HUES48 (cell line): ENCODE data around the gene TP53TG3B.
"Not testable (repeated sequence)": the region's sequence is repeated elsewhere in the genome, so short reads cannot be mapped to it uniquely, and the experiment has no call there.

Source experiments
- H3K27ac ChIP-seq: one replicate; pipeline ENCODE4 v1.7.0; 2013; ENCODE audit warnings: low read depth, low read length, inconsistent platforms
- H3K27me3 ChIP-seq: 2 replicates; pipeline ENCODE4 v1.6.1; 2013; ENCODE audit warnings: mild to moderate bottlenecking, low read length; ENCODE audit not compliant: control insufficient read depth, insufficient read depth
- H3K36me3 ChIP-seq: 2 replicates; pipeline ENCODE4 v1.6.1; 2013; ENCODE audit warnings: low read length; ENCODE audit not compliant: control insufficient read depth, insufficient read depth
- H3K4me1 ChIP-seq: 2 replicates; pipeline ENCODE4 v1.6.1; 2013; ENCODE audit warnings: mild to moderate bottlenecking, low read length; ENCODE audit not compliant: control insufficient read depth, insufficient read depth
- H3K4me3 ChIP-seq: 2 replicates; pipeline ENCODE4 v1.5.1; 2013; ENCODE audit warnings: mild to moderate bottlenecking, low read depth, low read length
- H3K9ac ChIP-seq: 2 replicates; pipeline ENCODE4 v1.6.1; 2013; ENCODE audit warnings: mild to moderate bottlenecking, low read depth, low read length, moderate library complexity
- H3K9me3 ChIP-seq: 2 replicates; pipeline ENCODE4 v1.6.1; 2013; ENCODE audit warnings: low read length; ENCODE audit not compliant: control insufficient read depth, insufficient read depth

The TP53TG3B gene, protein sequence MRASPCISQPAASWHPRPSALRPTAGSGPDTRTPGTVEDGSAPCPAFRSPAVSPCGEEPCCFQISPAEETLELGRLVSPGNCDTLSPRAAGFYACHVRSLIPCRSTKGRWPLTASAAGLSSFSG

GRCh38 chr16:33360541-33360940, at the start of gene TP53TG3B:
TSS of gene TP53TG3B (plus strand) at chr16:33360841. CDS start at chr16:33360909, 68 bp downstream.
- H3K27ac ChIP-seq, H3K36me3 ChIP-seq, H3K9ac ChIP-seq, H3K4me1 ChIP-seq, H3K4me3 ChIP-seq, H3K9me3 ChIP-seq, H3K27me3 ChIP-seq: not testable (repeated sequence)

DNA sequence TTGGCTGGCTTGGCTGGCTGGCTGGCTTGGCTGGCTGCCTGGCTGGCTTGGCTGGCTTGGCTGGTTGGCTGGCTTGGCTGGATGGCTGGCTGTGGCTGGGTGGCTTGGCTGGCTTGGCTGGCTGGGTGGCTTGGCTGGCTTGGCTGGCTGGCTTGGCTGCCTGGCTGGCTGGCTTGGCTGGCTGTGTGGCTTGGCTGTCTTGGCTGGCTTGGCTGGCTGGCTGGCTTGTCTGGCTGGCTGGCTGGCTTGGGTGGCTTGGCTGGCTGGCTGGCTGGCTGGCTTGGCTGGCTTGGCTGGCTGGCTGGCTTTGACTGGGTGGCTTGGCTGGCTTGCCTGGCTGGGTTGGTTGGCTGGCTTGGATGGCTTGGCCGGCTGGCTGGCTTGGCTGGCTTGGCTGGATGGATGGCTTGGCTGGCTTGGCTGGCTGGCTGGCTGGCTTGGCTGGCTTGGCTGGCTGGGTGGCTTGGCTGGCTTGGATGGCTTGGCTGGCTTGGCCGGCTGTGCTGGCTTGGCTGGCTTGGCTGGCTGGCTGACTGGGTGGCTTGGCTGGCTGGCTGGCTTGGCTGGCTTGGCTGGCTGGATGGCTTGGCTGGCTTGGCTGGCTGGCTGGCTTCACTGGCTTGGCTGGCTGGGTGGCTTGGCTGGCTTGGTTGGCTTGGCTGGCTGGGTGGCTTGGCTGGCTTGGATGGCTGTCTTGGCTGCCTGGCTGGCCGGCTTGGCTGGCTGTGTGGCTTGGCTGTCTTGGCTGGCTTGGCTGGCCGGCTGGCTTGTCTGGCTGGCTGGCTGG, 24.2 kb upstream of the TP53TG3B start:
- H3K27me3 ChIP-seq, H3K27ac ChIP-seq, H3K4me1 ChIP-seq, H3K4me3 ChIP-seq, H3K36me3 ChIP-seq, H3K9ac ChIP-seq: not testable (repeated sequence)
- H3K9me3 ChIP-seq = peaks cover 20% of the 10 kb centered on the region

- not testable (repeated sequence) for H3K27ac ChIP-seq, H3K4me3 ChIP-seq, H3K4me1 ChIP-seq, H3K36me3 ChIP-seq, H3K9ac ChIP-seq, H3K27me3 ChIP-seq
- H3K9me3 ChIP-seq = peaks cover 20% of the 10 kb centered on the region
Observed at GRCh38 chr16:33337627-33338542, 22.8 kb upstream of the TP53TG3B start.

DNA sequence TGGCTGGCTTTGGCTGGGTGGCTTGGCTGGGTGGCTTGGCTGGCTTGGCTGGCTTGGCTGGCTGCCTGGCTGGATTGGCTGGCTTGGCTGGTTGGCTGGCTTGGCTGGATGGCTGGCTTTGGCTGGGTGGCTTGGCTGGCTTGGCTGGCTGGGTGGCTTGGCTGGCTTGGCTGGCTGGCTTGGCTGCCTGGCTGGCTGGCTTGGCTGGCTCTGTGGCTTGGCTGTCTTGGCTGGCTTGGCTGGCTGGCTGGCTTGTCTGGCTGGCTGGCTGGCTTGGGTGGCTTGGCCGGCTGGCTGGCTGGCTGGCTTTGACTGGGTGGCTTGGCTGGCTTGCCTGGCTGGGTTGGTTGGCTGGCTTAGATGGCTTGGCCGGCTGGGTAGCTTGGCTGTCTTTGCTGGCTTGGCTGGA, 22.1 kb upstream of the TP53TG3B start:
- H3K36me3 ChIP-seq, H3K9ac ChIP-seq: not testable (repeated sequence)
- H3K9me3 ChIP-seq = peaks cover 20% of the 10 kb centered on the region

DNA sequence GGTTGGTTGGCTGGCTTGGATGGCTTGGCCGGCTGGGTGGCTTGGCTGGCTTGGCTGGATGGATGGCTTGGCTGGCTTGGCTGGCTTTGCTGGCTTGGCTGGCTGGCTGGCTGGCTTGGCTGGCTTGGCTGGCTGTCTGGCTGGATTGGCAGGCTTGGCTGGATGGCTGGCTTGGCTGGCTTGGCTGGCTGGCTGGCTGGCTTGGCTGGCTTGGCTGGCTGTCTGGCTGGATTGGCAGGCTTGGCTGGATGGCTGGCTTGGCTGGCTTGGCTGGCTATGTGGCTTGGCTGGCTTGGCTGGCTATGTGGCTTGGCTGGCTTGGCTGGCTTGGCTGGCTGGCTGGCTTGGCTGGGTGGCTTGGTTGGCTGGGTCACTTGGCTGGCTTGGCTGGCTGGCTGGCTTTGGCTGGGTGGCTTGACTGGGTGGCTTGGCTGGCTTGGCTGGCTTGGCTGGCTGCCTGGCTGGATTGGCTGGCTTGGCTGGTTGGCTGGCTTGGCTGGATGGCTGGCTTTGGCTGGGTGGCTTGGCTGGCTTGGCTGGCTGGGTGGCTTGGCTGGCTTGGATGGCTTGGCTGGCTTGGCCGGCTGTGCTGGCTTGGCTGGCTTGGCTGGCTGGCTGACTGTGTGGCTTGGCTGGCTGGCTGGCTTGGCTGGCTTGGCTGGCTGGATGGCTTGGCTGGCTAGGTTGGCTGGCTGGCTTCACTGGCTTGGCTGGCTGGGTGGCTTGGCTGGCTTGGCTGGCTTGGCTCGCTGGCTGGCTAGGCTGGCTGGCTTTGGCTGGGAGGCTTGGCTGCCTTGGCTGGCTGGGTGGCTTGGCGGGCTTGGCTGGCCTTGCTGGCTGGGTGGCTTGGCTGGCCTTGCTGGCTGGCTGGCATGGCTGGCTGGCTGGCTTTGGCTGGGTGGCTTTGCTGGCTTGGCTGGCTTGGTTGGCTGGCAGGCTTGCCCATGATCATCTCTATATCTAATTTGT, 21.3 kb upstream of the TP53TG3B start:
- peaks cover 20% of the 10 kb centered on the region for H3K9me3 ChIP-seq
- H3K36me3 ChIP-seq, H3K27ac ChIP-seq, H3K4me1 ChIP-seq, H3K27me3 ChIP-seq, H3K9ac ChIP-seq: not testable (repeated sequence)
- 0 out of 2 replicates have a peak overlapping the region, but pooled peaks have one; percentile 21 for H3K4me3 ChIP-seq

More for the DNA sequence above, 22.1 kb upstream of the TP53TG3B start:
- not testable (repeated sequence) for H3K27ac ChIP-seq, H3K4me3 ChIP-seq, H3K4me1 ChIP-seq, H3K27me3 ChIP-seq
